NCI-H226 (cell line): ENCODE data around the gene DZIP1L.
"Not testable (repeated sequence)": the region's sequence is repeated elsewhere in the genome, so short reads cannot be mapped to it uniquely, and the experiment has no call there.

Experiments
- DNase-seq: peaks from one replicate; pipeline ENCODE4 v3.0.0-alpha.2; 2015

DZIP1L gene

GRCh38 chr3:138114988-138115971, at the start of gene DZIP1L:
Gene DZIP1L (minus strand): TSS chr3:138115608. CDS start chr3:138103971, 11,637 bp downstream.
- DNase-seq = peak; percentile 76

- no peak for DNase-seq
These were observed 49.7 kb upstream of the DZIP1L start for GRCh38 chr3:138165061-138165460.

GRCh38 chr3:138157743-138158142, 42.3 kb upstream of the DZIP1L start:
- no peak for DNase-seq

- DNase-seq = no peak
These were observed 39.1 kb upstream of the DZIP1L start for GRCh38 chr3:138154534-138154933.

- no peak for DNase-seq
These were observed 33.1 kb upstream of the DZIP1L start for GRCh38 chr3:138148503-138148902.

- not testable (repeated sequence) for DNase-seq
These were observed 26.8 kb upstream of the DZIP1L start for GRCh38 chr3:138142181-138142580.

- no peak for DNase-seq
These were observed 25.5 kb upstream of the DZIP1L start for GRCh38 chr3:138140940-138141339.

- no peak for DNase-seq
These were observed 24.3 kb upstream of the DZIP1L start for GRCh38 chr3:138139691-138140090.

- no peak for DNase-seq
These were observed 22.5 kb upstream of the DZIP1L start for GRCh38 chr3:138137861-138138260.

GRCh38 chr3:138136201-138136600, 20.8 kb upstream of the DZIP1L start:
- DNase-seq = no peak

- DNase-seq = no peak
These were observed 20.4 kb upstream of the DZIP1L start for GRCh38 chr3:138135833-138136194.

- DNase-seq = no peak
These were observed 19.9 kb upstream of the DZIP1L start for GRCh38 chr3:138135146-138135832.

GRCh38 chr3:138132239-138132638, 16.8 kb upstream of the DZIP1L start, which contains the start of gene A4GNT:
Gene A4GNT (minus strand): TSS chr3:138132390. CDS start chr3:138131256, 1,134 bp downstream.
- no peak for DNase-seq

- no peak for DNase-seq
These were observed 12.4 kb upstream of the DZIP1L start for GRCh38 chr3:138127636-138128365.

GRCh38 chr3:138125548-138126221, 10.3 kb upstream of the DZIP1L start:
- peak; percentile 37 for DNase-seq

- DNase-seq = peak; percentile 12
These were observed 9.4 kb upstream of the DZIP1L start for GRCh38 chr3:138124706-138125355.

- no peak for DNase-seq
These were observed 8.8 kb upstream of the DZIP1L start for GRCh38 chr3:138124188-138124587.

- DNase-seq = no peak
These were observed 4.0 kb upstream of the DZIP1L start for GRCh38 chr3:138119423-138119766.

GRCh38 chr3:138118612-138119422, 3.4 kb upstream of the DZIP1L start:
- DNase-seq = peak; percentile 67

- peak; percentile 67 for DNase-seq
These were observed 933 bp downstream of the DZIP1L start for GRCh38 chr3:138114431-138114918.

GRCh38 chr3:138113326-138113725, 2.1 kb downstream of the DZIP1L start:
- no peak for DNase-seq
